Myocyte (in vitro differentiated cells): ENCODE data around the gene BTBD9. TPM values are rescaled to one million over a fixed set of nuclear protein-coding genes. Genes with fewer than 3 reads are reported as not detected.
A peak's percentile ranks its signal among the peaks of the same experiment; 100 is the strongest.

Experiments used
- DNase-seq: peaks from one replicate; pipeline ENCODE4 v3.0.0-alpha.2; 2012; ENCODE audit warnings: low read depth
- total RNA-seq: library from RNA; depleted of rRNA; stranded (reverse); fragments of >200 nt; gene quantifications from 2 replicates; pipeline ENCODE4 v1.2.3, GENCODE V29; 2014

Gene BTBD9
- total RNA-seq, 1 donor from 2014 or later = 9.9 TPM

- no peak for DNase-seq
These were observed 243.5 kb downstream of the BTBD9 start for GRCh38 chr6:38396209-38396608.

DNA sequence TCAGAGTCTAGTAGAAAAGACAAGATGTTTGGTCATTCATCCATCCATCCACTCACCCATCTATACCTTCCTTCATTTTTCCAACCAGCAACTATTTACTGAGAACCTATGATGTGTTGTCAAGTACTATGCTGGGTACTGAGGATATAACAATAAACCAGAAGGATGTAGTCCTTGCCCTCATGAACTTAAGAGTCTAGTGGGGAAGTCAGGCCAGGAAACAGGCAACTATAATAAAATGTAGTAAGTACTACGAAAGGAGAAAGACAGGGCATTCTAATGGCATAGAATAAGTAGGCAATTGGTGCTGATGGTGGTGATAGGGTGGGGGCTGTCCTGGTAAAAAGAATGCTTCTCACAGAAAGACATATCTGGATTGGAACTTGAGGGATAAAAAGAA, 245.7 kb downstream of the BTBD9 start:
- no peak for DNase-seq

DNA sequence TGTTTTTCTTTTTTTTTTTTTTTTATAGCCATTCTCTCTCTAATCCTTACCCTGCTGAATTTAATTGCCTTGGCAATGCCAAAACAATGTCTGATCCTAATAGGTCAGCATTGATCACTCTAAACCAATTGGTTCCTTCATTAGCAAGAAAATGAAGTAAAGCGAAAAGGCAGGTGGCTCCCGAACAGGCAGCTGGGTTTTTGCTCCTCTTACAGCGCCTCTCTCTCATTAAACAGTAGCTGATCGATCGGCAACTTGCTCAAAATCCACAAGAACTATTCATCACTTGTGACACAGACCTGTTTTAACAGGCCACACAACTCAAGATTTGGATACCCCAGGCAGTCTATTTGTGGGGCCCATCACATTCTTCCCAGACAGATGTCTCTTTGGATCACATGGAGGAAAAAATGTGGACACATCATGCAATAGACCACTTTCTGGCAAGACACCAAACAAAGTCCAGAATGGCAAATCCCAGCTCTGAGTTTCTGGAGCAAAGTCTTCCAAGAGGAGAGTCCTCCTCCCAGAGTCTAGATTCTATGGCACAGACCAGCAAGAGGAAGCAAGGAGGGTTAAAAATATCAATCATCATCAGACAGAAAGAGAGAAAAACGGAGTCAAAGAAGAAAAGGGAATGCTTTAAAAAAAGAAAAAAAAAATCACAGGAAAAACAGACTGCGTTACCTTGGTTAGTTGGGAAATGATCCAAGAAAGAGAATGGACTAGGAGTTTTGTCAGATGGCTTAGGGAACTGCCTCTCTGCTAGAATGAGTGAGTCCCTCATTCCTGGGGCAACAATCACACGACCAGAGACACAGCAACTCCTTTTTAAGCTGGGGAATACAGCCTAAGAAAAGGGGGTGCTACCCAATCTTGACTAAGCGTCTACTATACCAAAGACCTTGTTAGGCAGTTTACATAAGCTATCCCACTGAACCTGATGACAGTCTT, 247.8 kb downstream of the BTBD9 start:
- DNase-seq = peak; percentile 64

DNA sequence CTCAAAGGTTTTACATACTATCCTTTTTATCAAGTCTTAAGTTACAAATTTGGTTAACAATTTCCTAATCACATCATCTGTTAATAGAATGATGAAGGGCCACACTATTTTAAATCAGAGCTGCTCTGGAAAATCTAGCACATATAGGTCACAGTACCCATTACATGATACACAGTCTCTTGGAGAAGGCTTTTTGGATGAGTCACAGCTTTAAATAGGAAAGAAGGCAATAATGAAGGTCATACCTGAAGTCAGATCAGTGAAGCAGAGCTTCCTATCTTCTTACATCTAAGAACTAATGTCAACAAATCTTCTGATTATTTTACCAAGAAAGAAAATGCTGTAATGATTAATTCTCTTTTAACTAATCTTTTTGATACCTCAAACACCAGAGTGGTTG, 248.5 kb downstream of the BTBD9 start:
- DNase-seq = no peak

- DNase-seq = no peak
These were observed 249.9 kb downstream of the BTBD9 start for GRCh38 chr6:38389875-38390274.

DNA sequence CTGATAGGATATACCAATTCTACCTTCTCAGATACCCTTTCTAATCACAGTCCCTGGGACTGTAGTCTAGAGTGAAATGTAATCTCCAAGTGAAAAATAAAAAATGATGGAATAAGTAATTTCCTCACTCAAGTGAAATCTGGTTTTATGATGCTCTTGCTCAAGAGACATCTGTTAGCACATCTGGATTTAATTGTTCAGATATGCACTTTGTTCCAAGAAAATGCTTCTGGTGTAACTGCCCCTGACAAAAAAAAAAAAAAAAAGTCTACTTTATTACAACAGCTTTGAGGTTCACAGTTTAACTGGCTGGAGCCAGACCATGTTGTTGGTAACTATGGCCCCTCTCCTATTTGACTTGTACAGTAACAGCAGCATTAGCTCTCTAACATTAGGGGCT, 251.8 kb downstream of the BTBD9 start:
- DNase-seq = peak; percentile 39

GRCh38 chr6:38387461-38387860, 252.3 kb downstream of the BTBD9 start:
- no peak for DNase-seq

GRCh38 chr6:38378801-38379200, 260.9 kb downstream of the BTBD9 start:
- no peak for DNase-seq

DNA sequence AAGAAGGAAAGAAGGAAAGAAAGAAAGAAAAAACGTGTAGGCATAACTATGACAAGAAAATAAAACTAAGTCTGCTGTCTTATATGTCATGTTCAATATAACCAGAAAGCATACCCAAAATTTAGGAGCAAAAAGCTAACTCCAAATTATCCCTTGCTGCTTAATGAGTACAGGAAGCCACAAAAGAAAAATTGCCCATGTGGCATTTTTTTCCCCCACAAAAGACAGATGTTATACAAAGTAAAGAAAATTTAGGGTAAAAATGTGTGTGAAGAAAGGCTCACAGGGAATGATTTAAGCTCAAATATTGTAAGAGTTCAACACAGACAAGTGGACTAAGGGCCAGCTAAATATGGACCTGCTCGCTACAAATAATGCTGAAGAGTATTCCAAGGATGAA, 263.8 kb downstream of the BTBD9 start:
- no peak for DNase-seq

DNA sequence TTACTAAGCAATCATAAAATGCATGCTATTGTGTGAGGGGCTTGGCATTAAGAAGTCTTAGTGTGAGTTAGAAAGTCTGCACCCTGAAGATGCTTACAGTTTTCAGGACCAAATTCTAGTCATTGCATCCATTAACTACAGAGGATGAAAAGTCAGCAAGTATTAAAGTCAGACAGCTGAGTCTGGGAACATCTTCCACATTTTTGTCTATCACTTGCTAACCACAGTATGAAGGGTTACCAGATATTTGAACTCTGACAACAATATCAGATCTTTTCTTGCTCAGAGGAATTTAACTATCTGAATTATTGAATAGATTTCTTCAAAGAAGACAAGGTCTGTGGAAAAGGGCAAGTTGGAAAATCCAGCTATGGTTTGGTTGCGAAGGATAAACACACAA, 264.4 kb downstream of the BTBD9 start:
- DNase-seq = no peak

DNA sequence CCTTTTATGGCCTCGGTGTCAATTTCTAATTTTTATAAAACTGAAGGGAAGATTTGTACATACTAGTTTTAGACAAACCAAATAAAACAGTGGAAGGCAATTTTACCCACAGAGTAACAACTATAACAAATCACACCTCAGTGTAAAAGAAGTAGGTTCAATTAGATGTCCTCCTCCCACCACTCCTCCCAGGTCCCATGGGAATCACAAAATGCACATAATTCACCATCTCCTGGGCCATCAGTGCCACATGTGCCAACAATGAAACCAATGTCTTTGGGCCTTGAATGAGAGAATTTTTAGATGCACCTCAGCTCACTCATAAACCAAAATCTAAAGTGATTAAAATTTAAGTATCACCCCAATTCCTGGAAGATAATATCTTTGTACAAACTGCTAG, 267.8 kb downstream of the BTBD9 start:
- DNase-seq = no peak

DNA sequence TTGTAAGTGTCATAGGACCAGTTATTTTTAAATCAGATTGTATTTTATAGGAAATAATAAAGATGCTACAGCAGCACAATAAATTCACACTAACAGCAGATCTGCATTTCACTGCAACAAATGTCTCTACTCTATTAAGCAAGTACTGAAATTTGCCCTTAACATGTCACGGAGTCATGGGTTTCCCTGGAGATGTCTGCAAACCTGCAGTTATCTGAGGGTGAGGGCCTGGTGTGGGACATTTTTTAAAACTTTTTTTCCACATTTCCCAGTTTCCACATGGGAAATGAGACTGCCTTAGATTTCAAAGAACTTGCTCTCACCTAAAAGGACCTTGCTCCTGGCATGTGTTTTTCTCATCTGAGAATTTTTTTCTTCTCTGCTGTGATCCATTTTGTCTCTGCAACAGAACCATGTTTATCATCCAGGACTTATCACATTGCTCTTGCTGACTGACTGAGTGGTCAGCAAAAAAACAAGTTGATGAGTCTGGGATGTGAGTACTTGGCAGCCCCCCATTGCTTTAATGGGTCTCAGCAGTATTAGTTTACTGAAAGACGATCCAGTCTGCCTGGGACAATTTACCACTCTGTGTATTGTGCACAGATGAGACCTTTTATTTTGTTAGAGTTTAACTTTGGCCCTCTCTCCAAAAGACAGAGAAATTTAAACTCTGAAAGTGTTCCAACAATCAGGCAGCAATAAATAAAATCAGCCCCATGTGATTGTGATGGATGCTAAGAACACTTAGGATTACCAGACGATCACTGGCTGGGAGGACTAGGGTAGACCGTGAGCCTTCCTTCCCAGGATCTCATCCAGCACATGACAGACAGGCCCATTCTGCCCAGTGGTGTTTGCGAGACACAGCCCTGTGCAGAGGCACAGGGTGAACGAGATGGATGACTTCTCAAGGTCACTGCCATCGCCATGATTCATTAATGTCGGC, 268.8 kb downstream of the BTBD9 start:
- DNase-seq = peak; percentile 54

DNA sequence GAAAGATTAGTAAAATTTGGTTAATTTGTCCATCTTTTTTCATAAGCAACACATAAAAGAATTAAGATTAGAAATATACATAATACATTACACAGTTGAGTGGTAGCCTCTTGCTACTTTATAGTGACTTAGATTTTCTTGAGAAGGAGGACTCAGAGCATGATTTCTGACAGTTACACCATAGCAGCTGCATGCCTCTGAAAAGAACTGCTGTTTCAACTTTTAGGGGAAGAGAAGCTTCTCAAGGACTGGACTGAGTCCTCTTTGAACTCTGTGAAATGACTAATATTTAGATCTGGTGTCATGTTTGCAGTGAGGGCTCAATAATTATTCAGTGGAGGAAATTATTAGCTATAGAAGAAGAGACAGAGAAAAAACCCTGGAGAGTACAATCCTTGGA, 272.5 kb downstream of the BTBD9 start:
- DNase-seq = peak; percentile 28

GRCh38 chr6:38366234-38366633, 273.5 kb downstream of the BTBD9 start:
- no peak for DNase-seq

- DNase-seq = peak; percentile 26
These were observed 275.0 kb downstream of the BTBD9 start for GRCh38 chr6:38364775-38365174.

DNA sequence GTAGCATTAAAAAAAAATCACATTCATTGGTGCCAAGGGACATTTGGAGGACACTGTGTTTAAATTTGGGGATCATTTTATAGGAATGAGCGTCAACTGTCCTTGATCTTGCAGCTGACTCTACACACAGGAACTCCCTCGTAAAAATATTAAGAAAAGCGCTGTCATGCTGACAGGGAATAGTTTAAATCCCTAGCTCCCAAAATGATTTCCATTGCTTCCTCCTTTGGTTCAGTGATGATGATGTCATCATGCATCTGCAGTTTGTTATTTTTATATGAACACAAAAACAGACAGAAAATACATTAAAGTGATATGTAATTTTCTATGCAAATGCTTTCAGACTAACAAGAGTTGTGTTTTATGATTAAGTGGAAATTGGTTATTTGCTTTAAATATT, 275.6 kb downstream of the BTBD9 start:
- DNase-seq = no peak

DNA sequence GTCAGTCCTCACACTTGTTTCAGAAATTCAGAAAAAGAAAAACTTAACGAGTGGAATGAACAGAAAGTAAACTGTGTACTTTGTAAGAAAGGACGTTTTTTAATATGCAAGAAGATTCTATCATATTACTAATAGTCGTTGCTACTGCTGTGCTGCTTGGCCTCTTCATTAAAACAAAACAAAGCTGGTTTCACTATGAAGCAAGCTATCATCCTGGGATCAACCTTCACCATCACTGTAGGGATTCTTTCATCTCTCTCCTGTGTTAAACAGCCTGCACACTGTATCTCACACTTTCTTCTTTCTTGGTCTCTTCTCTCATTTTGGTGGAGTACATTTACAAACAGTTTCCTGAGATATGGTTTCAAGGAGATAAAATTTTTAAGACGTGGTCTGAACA, 284.2 kb downstream of the BTBD9 start:
- no peak for DNase-seq

GRCh38 chr6:38354905-38355304, 284.8 kb downstream of the BTBD9 start:
- no peak for DNase-seq

- DNase-seq = no peak
These were observed 285.7 kb downstream of the BTBD9 start for GRCh38 chr6:38354037-38354381.

- no peak for DNase-seq
These were observed 286.3 kb downstream of the BTBD9 start for GRCh38 chr6:38353310-38354036.

DNA sequence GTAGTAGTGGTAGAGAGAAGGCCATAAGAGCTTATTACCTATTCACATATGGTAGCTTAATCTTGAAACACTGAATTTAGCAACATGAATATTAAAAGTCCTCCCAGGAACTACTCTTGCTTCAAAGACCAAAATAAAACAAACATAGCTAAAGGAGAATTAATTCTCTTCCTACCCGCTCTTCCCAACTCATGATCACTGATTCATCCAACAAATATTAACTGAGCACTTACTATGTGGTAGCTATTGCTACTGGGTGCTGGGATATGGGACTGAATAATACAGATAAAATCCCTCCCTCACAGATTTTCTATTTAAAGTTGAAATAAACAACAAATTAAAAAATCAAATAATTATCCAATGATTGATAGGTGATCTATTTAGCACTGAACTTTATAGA, 287.1 kb downstream of the BTBD9 start:
- no peak for DNase-seq
